Activated CD8-positive, alpha-beta memory T cell treated with anti-CD3 and anti-CD28 coated beads for 1 hour (primary cell): ENCODE data around the gene PDE9A.

Source experiments
- DNase-seq, 2 donors: peaks; one replicate each; pipeline ENCODE4 v3.0.0-alpha.2; 2020; ENCODE audit warnings: low read depth in 1 of 2; ENCODE audit errors: extremely low read depth in 1 of 2

Gene PDE9A

GRCh38 chr21:42815217-42815616 lies 161.8 kb downstream of the PDE9A start:
- no peak for DNase-seq

- peak; percentile 24 to 41 for DNase-seq
Measured at GRCh38 chr21:42818328-42818749, 164.9 kb downstream of the PDE9A start.

- no peak for DNase-seq
Measured at GRCh38 chr21:42819861-42820615, 166.6 kb downstream of the PDE9A start.

GRCh38 chr21:42820616-42821465 lies 167.4 kb downstream of the PDE9A start:
- no peak for DNase-seq
